Liver (tissue), 5 donors: ENCODE results near the gene MTERF1. TPM values are rescaled to one million over a fixed set of nuclear protein-coding genes. Genes with fewer than 3 reads are reported as not detected.

Experiments used
- GABPA ChIP-seq, 2 donors: IDR thresholded peaks in 1 of 2; conservative IDR thresholded peaks in 1 of 2; 2 replicates each; pipeline ENCODE4 v1.6.1; 2016; ENCODE audit warnings: antibody characterized with exemption in 2 of 2, mild to moderate bottlenecking in 1 of 2, moderate library complexity in 1 of 2
- polyA plus RNA-seq, 2 donors: library from polyadenylated mRNA; stranded (reverse) in 1 of 2; unstranded in 1 of 2; fragments of 200-250 nt in 1 of 2; fragments of >200 nt in 1 of 2; fragmentation: Nextera tagmentation in 1 of 2; extraction: Ambion mirVana in 1 of 2; gene quantifications; one replicate each; pipeline versions ENCODE4 v1.2.1 to v1.2.3, GENCODE V29; 2013 to 2015
- total RNA-seq, 2 donors: library from RNA; depleted of rRNA; stranded (reverse); fragments of >200 nt; gene quantifications; one replicate each; pipeline ENCODE4 v1.2.3, GENCODE V29; 2014
- TF ChIP-seq, protein P1 (sequence below): IDR thresholded peaks from 2 replicates; pipeline ENCODE4 v1.6.1; 2016; ENCODE audit warnings: antibody characterized with exemption
- donor health status: healthy.
- donor health status: healthy.
- donor health status: healthy.

MTERF1 gene
- total and polyA plus RNA-seq, 4 donors: 5.8 to 9.1 (median 6.4) TPM

DNA sequence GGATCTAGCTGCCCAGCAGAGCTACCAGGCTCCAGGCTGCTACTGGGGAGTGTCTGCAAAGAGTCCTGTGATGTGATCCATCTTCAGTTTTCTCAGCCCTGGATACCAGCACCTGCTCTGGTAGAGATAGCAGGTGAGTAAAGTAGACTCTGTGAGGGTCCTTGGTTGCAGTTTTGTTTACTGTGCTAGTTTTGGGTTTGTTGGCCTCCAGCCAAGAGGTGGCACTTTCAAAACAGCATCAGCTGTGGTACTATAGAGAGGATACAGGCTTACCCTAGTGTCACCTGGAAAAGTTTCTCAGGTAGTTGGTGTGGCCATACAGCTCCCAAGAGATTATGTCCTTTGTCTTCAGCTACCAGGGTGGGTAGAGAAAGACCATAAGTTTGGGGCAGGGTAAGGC lies 56.3 kb downstream of the MTERF1 start (continued):
- no peak for TF ChIP-seq GABPA (IDR thresholded peaks at IDR 0.05 in 1 of 2, conservative IDR thresholded peaks at IDR 0.05 in 1 of 2)
- TF ChIP-seq, protein P1, sequence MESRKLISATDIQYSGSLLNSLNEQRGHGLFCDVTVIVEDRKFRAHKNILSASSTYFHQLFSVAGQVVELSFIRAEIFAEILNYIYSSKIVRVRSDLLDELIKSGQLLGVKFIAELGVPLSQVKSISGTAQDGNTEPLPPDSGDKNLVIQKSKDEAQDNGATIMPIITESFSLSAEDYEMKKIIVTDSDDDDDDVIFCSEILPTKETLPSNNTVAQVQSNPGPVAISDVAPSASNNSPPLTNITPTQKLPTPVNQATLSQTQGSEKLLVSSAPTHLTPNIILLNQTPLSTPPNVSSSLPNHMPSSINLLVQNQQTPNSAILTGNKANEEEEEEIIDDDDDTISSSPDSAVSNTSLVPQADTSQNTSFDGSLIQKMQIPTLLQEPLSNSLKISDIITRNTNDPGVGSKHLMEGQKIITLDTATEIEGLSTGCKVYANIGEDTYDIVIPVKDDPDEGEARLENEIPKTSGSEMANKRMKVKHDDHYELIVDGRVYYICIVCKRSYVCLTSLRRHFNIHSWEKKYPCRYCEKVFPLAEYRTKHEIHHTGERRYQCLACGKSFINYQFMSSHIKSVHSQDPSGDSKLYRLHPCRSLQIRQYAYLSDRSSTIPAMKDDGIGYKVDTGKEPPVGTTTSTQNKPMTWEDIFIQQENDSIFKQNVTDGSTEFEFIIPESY: no peak

Other genes starting within 250 kb of the MTERF1 start
- gene AKAP9, start 60.2 kb upstream of the MTERF1 start, total RNA-seq: 10 to 100 TPM; 33.6 to 97.7 TPM
- 10 to 100 TPM; 14.6 to 80.4 TPM for gene AKAP9, start 60.2 kb upstream of the MTERF1 start, polyA plus RNA-seq